ENCODE measurements around the gene GABBR1. TPM values are rescaled to one million over a fixed set of nuclear protein-coding genes. Genes with fewer than 3 reads are reported as not detected.

The GABBR1 gene
- total RNA-seq, 4 donors from 2014 or later: 55.3 to 89.6 (median 70.5) TPM

GRCh38 chr6:29524044-29524443 is 108.9 kb downstream of the GABBR1 start:
- no peaks in the 10 kb centered on the region for H3K4me1 ChIP-seq
- TF ChIP-seq POLR2A (IDR thresholded peaks at IDR 0.05) (no peak), CTCF (IDR thresholded peaks at IDR 0.05) (no peak), EP300 (IDR thresholded peaks at IDR 0.05) (no peak)
- no peaks in the 10 kb centered on the region for H3K36me3 ChIP-seq
- no peaks in the 10 kb centered on the region for H3K27me3 ChIP-seq
- no peaks in the 10 kb centered on the region for H3K9me3 ChIP-seq
- H3K4me3 ChIP-seq: no peak overlapping the region
- H3K27ac ChIP-seq: no peak overlapping the region
- no peak for DNase-seq (ENCODE audit: low spot score in 2 of 2)
- 93 to 94% methylated on average over 2 of the region's 2 CpGs for WGBS, 2 donors

- TF ChIP-seq POLR2A (IDR thresholded peaks at IDR 0.05): no peak
- TF ChIP-seq CTCF (IDR thresholded peaks at IDR 0.05): no peak
- TF ChIP-seq EP300 (IDR thresholded peaks at IDR 0.05): no peak
- WGBS, 2 donors: 86 to 87% methylated on average over 2 of the region's 2 CpGs
- Histone ChIP-seq H3K27ac (no peak overlapping the region), H3K36me3 (no peaks in the 10 kb centered on the region), H3K9me3 (no peaks in the 10 kb centered on the region), H3K27me3 (no peaks in the 10 kb centered on the region), H3K4me1 (no peaks in the 10 kb centered on the region), H3K4me3 (no peak overlapping the region)
- DNase-seq (ENCODE audit: low spot score in 2 of 2): no peak
Measured at GRCh38 chr6:29522227-29522626, 110.8 kb downstream of the GABBR1 start.

- H3K4me1 ChIP-seq: no peaks in the 10 kb centered on the region
- DNase-seq (ENCODE audit: low spot score in 2 of 2): no peak
- no peaks in the 10 kb centered on the region for H3K36me3 ChIP-seq
- TF ChIP-seq CTCF (IDR thresholded peaks at IDR 0.05): no peak
- no peak for TF ChIP-seq POLR2A (IDR thresholded peaks at IDR 0.05)
- TF ChIP-seq EP300 (IDR thresholded peaks at IDR 0.05): no peak
- H3K27me3 ChIP-seq: no peaks in the 10 kb centered on the region
- H3K9me3 ChIP-seq: peaks cover 0 to 10% (median 0%) of the 10 kb centered on the region in 4 donors
- 67 to 70% methylated on average over 8 of the region's 8 CpGs for WGBS, 2 donors
- no peak overlapping the region for H3K27ac ChIP-seq
- no peak overlapping the region for H3K4me3 ChIP-seq
Measured at GRCh38 chr6:29521006-29521680, 111.8 kb downstream of the GABBR1 start.

GRCh38 chr6:29520232-29520631 is 112.8 kb downstream of the GABBR1 start:
- TF ChIP-seq POLR2A (IDR thresholded peaks at IDR 0.05) (no peak), CTCF (IDR thresholded peaks at IDR 0.05) (no peak), EP300 (IDR thresholded peaks at IDR 0.05) (no peak)
- no peak for DNase-seq (ENCODE audit: low spot score in 2 of 2)
- H3K4me1 ChIP-seq: no peaks in the 10 kb centered on the region
- H3K9me3 ChIP-seq: peaks cover 0 to 16% (median 0%) of the 10 kb centered on the region in 4 donors
- H3K27ac ChIP-seq: no peak overlapping the region
- H3K4me3 ChIP-seq: no peak overlapping the region
- no peaks in the 10 kb centered on the region for H3K36me3 ChIP-seq
- WGBS, 2 donors: 86 to 88% methylated on average over 4 of the region's 4 CpGs
- no peaks in the 10 kb centered on the region for H3K27me3 ChIP-seq

GRCh38 chr6:29519291-29520010 is 113.5 kb downstream of the GABBR1 start:
- H3K27me3 ChIP-seq: no peaks in the 10 kb centered on the region
- no peak overlapping the region for H3K27ac ChIP-seq
- peaks cover 0 to 16% (median 0%) of the 10 kb centered on the region in 4 donors for H3K9me3 ChIP-seq
- H3K4me1 ChIP-seq: no peaks in the 10 kb centered on the region
- H3K36me3 ChIP-seq: no peaks in the 10 kb centered on the region
- TF ChIP-seq CTCF (IDR thresholded peaks at IDR 0.05) (no peak), EP300 (IDR thresholded peaks at IDR 0.05) (no peak), POLR2A (IDR thresholded peaks at IDR 0.05) (no peak)
- WGBS, 2 donors: 86 to 87% methylated on average over 6 of the region's 6 CpGs
- no peak for DNase-seq (ENCODE audit: low spot score in 2 of 2)
- H3K4me3 ChIP-seq: no peak overlapping the region

Data from tibial nerve (tissue), 4 donors.